ENCODE results near the gene RPS15A.

RPS15A gene

DNA sequence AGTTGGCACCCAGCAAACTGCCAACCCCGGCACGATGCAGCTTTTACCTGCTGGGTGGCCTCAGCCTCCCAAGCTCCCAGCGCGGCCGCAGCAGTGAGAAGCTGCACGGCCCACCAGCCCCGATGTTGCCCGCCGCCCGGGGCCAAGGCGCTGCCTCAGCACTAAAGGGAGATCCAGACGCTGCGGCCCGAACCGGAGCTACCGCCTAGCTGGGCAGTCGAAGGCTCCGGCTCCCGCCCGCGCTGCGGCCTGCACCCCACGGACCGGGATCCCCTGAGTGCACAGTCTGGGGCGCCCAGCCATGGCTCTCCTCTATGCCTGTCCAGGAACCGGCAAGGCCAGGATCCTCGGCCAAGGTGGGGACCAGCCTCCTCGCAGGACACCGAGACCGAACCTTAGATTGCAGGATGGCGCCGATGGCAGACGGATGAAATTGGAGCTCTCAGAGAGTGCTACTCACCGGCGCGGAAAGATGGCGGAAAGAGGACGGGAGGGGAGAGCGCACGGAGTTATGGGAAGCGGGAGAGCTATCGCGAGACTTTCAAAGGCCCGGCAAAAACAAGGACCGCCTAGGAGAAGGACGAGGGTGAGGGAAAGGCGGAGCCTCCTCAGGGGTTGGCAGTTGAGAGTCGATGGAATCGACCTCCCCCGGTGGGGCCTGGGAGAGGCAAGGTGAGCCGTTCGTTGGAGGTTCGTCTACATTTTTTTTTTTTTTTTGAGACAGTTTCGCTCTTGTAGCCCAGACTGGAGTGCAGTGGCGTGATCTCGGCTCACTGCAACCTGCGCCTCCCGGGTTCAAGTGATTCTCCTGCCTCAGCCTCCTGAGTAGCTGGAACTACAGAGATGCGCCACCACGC is at the start of gene RPS15A:
TSS of gene RPS15A (minus strand) at position 485 of the 857 bp plus-strand sequence. CDS start 1,221 bp downstream, outside the sequence.
- DNase-seq: peak; percentile 75

DNA sequence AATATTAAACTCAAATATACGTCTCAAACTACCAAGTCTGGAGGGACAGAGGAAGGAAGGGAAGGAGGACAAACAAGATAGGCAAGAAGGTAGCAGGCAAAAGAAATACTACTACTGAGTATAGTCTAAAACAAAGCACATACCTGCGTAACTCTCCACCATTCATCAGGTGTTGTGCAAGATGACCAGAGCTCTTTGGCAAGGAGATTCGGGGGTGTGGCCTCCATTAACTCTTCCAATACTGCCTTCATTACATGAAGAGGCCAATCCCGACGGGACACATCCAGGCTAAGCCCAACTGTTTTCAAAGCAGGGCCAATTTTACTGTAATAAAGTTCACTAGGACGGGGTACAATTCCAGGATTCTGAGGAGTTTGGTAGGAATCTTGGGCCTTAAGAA is 49.4 kb upstream of the RPS15A start:
- DNase-seq: no peak

DNA sequence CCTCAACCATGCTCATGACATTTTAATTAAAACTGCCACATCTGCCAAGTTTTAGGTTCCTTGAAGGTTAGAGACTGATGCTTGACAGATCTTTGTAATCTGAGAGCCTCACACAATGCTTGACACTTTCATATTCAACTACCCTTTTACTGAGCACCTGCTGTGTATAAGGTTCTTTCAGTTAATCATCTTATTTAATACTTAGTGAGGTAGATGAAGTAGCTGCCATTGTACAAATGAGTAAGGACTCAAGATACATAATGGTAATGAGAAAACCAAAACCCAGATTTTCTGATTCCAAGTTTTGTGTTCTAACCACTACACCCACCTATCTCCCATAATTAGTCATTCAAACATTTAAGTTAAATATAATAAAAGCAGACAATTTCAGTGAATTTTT is 46.6 kb upstream of the RPS15A start:
- DNase-seq: no peak

DNA sequence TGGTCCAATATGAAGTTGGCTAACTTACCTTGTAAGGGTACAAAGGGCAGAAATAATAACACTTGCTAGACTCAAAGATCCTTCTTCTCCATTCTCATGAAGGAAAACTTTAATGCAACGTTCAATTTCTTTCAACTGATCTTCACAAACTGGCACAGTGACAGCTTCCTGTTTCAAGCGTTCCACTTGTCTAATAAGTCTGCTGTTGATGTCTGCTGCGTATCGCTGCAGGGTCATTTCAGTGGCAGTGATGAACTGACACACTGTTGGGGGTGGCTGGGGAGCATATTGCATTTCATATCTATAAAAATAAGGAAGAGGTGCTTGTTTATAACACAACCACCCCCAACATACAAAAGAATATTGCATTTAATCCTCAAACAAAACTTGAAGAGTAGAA is 44.7 kb upstream of the RPS15A start:
- DNase-seq: no peak

DNA sequence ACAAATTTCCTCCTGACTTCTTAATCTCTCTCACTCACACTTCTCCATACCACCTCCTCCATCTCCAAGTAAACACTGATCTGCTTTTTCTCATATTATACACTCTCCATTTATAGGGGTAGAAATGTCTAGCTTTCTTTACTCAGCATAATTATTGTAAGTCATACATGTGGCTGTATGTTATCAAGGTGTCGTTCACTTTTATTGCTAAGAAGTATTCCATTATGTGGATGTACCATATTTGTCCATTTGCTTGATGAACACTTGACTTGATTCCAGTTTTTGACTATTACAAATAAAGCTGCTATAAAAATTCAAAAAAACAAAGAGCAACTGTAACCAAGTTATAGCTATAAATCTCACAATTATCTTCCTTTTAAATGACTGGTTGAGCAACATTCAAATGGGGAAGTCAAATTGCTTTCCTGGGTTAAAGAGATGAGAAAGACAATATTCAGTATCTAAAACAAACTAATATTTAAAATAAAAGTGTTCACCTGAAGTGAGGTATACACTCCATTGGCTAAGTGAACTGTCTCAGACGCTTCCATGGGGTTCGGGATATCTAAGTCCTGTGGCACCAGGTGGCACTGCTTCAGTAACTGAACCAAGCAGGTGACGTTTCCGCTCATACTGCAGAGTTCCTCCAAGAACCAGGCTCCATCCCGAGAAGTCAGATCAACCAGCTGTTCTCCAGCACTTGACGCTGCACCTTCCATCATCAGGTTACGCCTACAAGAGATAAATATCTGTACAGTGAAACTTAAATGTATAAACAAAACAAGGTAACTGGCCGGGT is 43.8 kb upstream of the RPS15A start:
- no peak for DNase-seq

GRCh38 chr16:18832613-18833012 is 42.5 kb upstream of the RPS15A start:
- DNase-seq: no peak

DNA sequence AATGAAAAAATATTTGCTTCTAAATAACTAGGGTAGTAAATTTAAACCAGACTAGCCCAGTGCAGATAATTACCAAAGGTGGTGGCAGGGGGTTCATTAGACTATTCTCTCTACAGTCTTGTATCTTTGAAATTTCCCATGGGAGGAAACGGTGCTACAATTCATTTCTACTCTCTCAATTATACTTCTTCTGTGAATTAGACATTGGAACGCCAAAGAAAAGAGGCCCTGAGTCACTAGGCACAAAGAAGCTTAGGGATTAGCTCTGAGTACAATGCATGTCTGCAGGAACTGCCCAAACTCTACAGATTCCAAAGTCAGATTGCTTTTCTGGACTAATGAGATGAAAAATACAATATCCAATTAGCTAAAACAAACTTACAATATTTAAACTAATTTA is 41.9 kb upstream of the RPS15A start:
- DNase-seq: no peak

- no peak for DNase-seq
These were observed 39.1 kb upstream of the RPS15A start for GRCh38 chr16:18829251-18829650.

- DNase-seq: no peak
These were observed 37.8 kb upstream of the RPS15A start for GRCh38 chr16:18827890-18828289.

- DNase-seq: no peak
These were observed 26.2 kb upstream of the RPS15A start for GRCh38 chr16:18816286-18816685.

DNA sequence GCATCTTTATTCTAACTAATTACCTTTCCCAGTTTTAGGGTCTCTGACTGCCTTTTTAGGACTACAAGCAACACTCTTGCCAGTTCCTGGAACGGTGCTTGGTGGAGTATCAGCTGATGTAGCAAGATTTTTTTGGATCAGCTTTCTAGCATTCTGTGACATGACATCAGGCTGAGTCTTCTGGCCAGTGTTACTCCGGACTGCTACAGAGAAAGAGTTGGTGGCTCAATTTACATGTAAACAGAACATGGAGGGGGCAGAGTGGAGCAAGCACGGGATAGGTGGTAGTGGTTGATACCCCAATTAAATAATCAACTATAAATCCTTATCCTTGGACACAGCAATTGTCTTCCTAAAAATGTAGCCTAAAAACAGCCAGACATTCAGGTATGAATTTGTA is 21.8 kb upstream of the RPS15A start:
- no peak for DNase-seq

GRCh38 chr16:18809165-18809564 is 19.0 kb upstream of the RPS15A start:
- no peak for DNase-seq

- no peak for DNase-seq
These were observed 15.2 kb upstream of the RPS15A start for GRCh38 chr16:18805257-18805773.

- DNase-seq: no peak
These were observed 14.4 kb upstream of the RPS15A start for GRCh38 chr16:18804540-18804939.

DNA sequence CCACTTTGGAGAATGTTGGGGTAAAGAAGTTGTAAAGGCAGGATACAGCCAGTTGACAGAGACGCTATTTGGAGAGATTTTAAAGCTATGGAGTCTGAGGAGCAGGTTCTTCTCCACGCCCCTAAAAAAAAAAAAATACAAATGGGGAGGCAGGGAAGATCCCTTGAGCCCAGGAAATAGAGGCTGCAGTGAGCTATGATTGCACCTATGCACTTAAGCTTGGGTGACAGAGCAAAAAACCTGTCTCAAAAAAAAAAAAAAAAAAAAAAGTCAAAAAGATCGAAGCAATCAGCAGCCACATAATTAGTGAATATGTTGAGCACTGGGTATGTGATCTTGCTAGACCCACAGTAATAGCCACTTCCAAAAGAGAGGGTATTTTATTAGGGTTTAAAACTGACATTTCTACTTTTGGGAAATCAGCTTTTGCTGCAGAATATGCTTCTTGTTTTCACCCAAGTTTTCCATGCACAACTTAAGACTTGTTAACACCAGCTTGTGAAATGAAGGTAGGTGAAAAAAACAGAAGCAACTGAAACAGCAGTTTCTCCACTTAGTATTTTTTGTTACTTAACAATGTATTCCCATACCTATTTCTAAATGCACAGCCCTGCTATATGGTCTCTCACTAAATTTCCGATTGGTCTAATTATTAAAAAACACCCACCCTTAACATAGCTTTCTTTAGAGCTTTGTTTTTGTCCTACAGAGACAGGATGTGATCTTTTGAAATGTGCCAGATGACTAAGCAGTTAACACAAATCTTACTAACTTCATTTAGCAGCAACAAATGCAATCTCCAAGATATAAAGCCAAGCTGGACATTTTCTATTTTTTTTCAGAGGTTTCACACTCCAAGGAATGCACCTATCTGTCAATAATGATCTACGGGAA is 13.7 kb upstream of the RPS15A start:
- no peak for DNase-seq

- DNase-seq: no peak
These were observed 12.7 kb upstream of the RPS15A start for GRCh38 chr16:18802767-18803343.

DNA sequence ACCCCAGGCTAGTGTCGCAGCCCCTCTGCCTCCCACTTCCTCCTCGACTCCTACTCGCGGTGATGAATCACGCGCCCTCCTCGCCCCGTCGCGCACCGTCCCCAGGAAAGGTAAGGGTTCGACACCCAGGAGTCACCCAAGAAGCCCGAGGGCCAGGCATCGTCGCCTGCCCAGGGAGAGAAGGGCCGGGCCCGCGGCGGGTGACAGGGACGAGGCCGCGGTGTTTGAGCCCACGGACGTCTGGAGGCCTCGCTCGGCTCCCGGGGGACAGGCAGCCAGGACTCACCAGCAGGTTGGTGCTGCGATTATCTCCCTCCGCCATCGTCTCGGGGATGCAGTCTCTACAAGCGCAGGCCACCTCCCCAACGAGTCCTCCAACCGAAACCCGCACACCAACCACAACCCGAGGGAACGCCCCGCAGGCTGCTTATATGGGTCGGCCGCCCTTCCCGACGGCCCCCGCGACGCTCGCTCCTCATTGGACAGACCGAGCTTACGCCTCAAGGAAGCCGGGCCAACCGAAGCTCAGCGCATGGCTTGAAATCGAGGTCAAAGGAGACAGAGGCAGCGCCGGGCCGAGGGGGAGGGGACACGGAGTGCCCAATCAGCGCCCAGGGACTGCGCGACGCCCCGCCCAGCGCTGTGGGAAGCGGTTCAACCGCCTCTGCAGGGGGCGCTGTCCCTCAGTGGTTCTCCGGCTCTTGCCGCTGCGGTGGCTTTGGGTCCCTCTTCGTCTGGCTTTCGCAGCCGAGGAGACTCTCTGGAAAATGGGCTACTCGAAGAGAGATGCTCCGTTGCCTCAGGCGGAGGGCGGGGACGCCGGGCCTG is 11.2 kb upstream of the RPS15A start, which contains the start of gene ARL6IP1:
TSS of gene ARL6IP1 (minus strand) at position 405 of the 828 bp plus-strand sequence. CDS start at position 322, 83 bp downstream.
- DNase-seq: peak; percentile 52

GRCh38 chr16:18800775-18801144 is 10.6 kb upstream of the RPS15A start:
- no peak for DNase-seq

- DNase-seq: no peak
These were observed 10.2 kb upstream of the RPS15A start for GRCh38 chr16:18800293-18800692.

GRCh38 chr16:18799500-18799899 is 9.4 kb upstream of the RPS15A start:
- no peak for DNase-seq

- no peak for DNase-seq
These were observed 7.6 kb upstream of the RPS15A start for GRCh38 chr16:18797746-18798145.

Measured in 8988T (cell line).